H9 (cell line): ENCODE data around the gene AASDH. TPM values are rescaled to one million over a fixed set of nuclear protein-coding genes. Genes with fewer than 3 reads are reported as not detected.

Source experiments
- DNase-seq: peaks from one replicate; pipeline ENCODE4 v3.0.0-alpha.2; 2017
- H2AFZ ChIP-seq: one replicate; pipeline ENCODE4 v1.6.1; 2013; ENCODE audit warnings: mild to moderate bottlenecking, low read length, control low read depth, moderate library complexity
- H2AK5ac ChIP-seq: 2 replicates; pipeline ENCODE4 v1.6.1; 2013; ENCODE audit warnings: low read length, control low read depth, mixed read lengths; ENCODE audit not compliant: insufficient read length
- H2BK120ac ChIP-seq: one replicate; pipeline ENCODE4 v1.6.1; 2013; ENCODE audit warnings: low read depth, mild to moderate bottlenecking, low read length, control low read depth, inconsistent platforms; ENCODE audit not compliant: poor library complexity, severe bottlenecking
- H2BK12ac ChIP-seq: 2 replicates; pipeline ENCODE4 v1.6.1; 2013; ENCODE audit warnings: low read length, control low read depth, mixed read lengths, low read depth; ENCODE audit not compliant: insufficient read length
- H2BK15ac ChIP-seq: 2 replicates; pipeline ENCODE4 v1.6.1; 2013; ENCODE audit warnings: low read depth, low read length, control low read depth
- H2BK20ac ChIP-seq: one replicate; pipeline ENCODE4 v1.6.1; 2013; ENCODE audit warnings: low read depth, mild to moderate bottlenecking, low read length, control low read depth, inconsistent platforms; ENCODE audit not compliant: poor library complexity, severe bottlenecking
- H2BK5ac ChIP-seq: 2 replicates; pipeline ENCODE4 v1.6.1; 2013; ENCODE audit warnings: low read length, control low read depth, mixed read lengths; ENCODE audit not compliant: insufficient read length
- H3K14ac ChIP-seq: 2 replicates; pipeline ENCODE4 v1.6.1; 2013; ENCODE audit warnings: low read length, control low read depth; ENCODE audit not compliant: insufficient read depth
- H3K18ac ChIP-seq: 2 replicates; pipeline ENCODE4 v1.6.1; 2013; ENCODE audit warnings: low read depth, mild to moderate bottlenecking, mixed read lengths, low read length, control low read depth; ENCODE audit not compliant: insufficient read length
- H3K23ac ChIP-seq: 2 replicates; pipeline ENCODE4 v1.6.1; 2013; ENCODE audit warnings: low read length, control low read depth, mixed read lengths, low read depth; ENCODE audit not compliant: insufficient read length
- H3K23me2 ChIP-seq: 2 replicates; pipeline ENCODE4 v1.6.1; 2013; ENCODE audit warnings: low read depth, mild to moderate bottlenecking, mixed read lengths, low read length, control low read depth; ENCODE audit not compliant: insufficient read length, poor library complexity, severe bottlenecking
- H3K27ac ChIP-seq: 2 replicates; pipeline ENCODE4 v1.5.1; 2013; ENCODE audit warnings: low read length, control low read depth, mixed read lengths, low read depth; ENCODE audit not compliant: insufficient read length
- H3K27me3 ChIP-seq: 2 replicates; pipeline ENCODE4 v1.6.1; 2013; ENCODE audit warnings: low read length, control low read depth, inconsistent platforms; ENCODE audit not compliant: insufficient read depth
- H3K4ac ChIP-seq: 2 replicates; pipeline ENCODE4 v1.6.1; 2013; ENCODE audit warnings: low read depth, mild to moderate bottlenecking, control low read depth, inconsistent platforms, low read length, moderate library complexity
- H3K4me1 ChIP-seq: 2 replicates; pipeline ENCODE4 v1.6.1; 2013; ENCODE audit warnings: low read length, control low read depth, inconsistent platforms; ENCODE audit not compliant: insufficient read depth
- H3K4me2 ChIP-seq: 2 replicates; pipeline ENCODE4 v1.6.1; 2013; ENCODE audit warnings: low read length, control low read depth, mixed read lengths; ENCODE audit not compliant: insufficient read length, insufficient read depth
- H3K56ac ChIP-seq: 2 replicates; pipeline ENCODE4 v1.6.1; 2013; ENCODE audit warnings: low read depth, mild to moderate bottlenecking, mixed read lengths, low read length, control low read depth; ENCODE audit not compliant: insufficient read length
- H3K79me1 ChIP-seq: 2 replicates; pipeline ENCODE4 v1.6.1; 2013; ENCODE audit warnings: low read depth, mild to moderate bottlenecking, moderate library complexity, low read length, control low read depth, inconsistent platforms; ENCODE audit not compliant: insufficient read depth, poor library complexity, severe bottlenecking
- H3K79me2 ChIP-seq: 2 replicates; pipeline ENCODE4 v1.6.1; 2013; ENCODE audit warnings: low read length, control low read depth, inconsistent platforms; ENCODE audit not compliant: insufficient read depth
- H3K9ac ChIP-seq: 2 replicates; pipeline ENCODE4 v1.6.1; 2013; ENCODE audit warnings: low read length, control low read depth, mixed read lengths; ENCODE audit not compliant: insufficient read length; ENCODE audit errors: extremely low read depth
- H3K9me3 ChIP-seq: one replicate; pipeline ENCODE4 v1.6.1; 2013; ENCODE audit warnings: low read depth, low read length, inconsistent platforms; ENCODE audit not compliant: control insufficient read depth
- H3T11ph ChIP-seq: one replicate; pipeline ENCODE4 v1.6.1; 2013; ENCODE audit warnings: mild to moderate bottlenecking, low read length, control low read depth, inconsistent platforms
- H4K20me1 ChIP-seq: one replicate; pipeline ENCODE4 v1.6.1; 2013; ENCODE audit not compliant: control insufficient read depth, insufficient read length, insufficient read depth
- H4K5ac ChIP-seq: 2 replicates; pipeline ENCODE4 v1.6.1; 2013; ENCODE audit warnings: low read depth, mild to moderate bottlenecking, mixed read lengths, low read length, control low read depth; ENCODE audit not compliant: insufficient read length
- H4K8ac ChIP-seq: replicated peaks from 2 replicates; pipeline ENCODE4 v1.6.1; 2013; ENCODE audit warnings: low read length, control low read depth, mixed read lengths, low read depth; ENCODE audit not compliant: insufficient read length
- H4K91ac ChIP-seq: 2 replicates; pipeline ENCODE4 v1.6.1; 2013; ENCODE audit warnings: low read depth, mild to moderate bottlenecking, moderate library complexity, mixed read lengths, low read length, control low read depth; ENCODE audit not compliant: insufficient read length
- H3K27ac Mint-ChIP-seq, 3 experiments: 2 replicates in 2 of 3; 3 replicates in 1 of 3; pipeline ENCODE4 v1.8.0; 2020 to 2021; ENCODE audit warnings: mixed read lengths in 3 of 3, mild to moderate bottlenecking in 1 of 3, moderate library complexity in 1 of 3
- H3K27me3 Mint-ChIP-seq: 2 replicates; pipeline ENCODE4 v1.8.0; 2021; ENCODE audit warnings: low read depth, mild to moderate bottlenecking, moderate library complexity, mixed read lengths
- H3K36me3 Mint-ChIP-seq, 3 experiments: 2 replicates in 2 of 3; 3 replicates in 1 of 3; pipeline ENCODE4 v1.8.0; 2020 to 2021; ENCODE audit warnings: low read depth in 3 of 3, mixed read lengths in 3 of 3; ENCODE audit not compliant: insufficient read depth in 1 of 3
- H3K4me1 Mint-ChIP-seq, 2 experiments: 2 replicates each; pipeline ENCODE4 v1.8.0; 2020; ENCODE audit warnings: mixed read lengths in 2 of 2
- H3K4me3 Mint-ChIP-seq, 2 experiments: 2 replicates in 1 of 2; 3 replicates in 1 of 2; pipeline ENCODE4 v1.8.0; 2020 to 2021; ENCODE audit warnings: mild to moderate bottlenecking in 2 of 2, mixed read lengths in 2 of 2, moderate library complexity in 1 of 2
- H3K9me3 Mint-ChIP-seq, 2 experiments: 2 replicates in 1 of 2; 3 replicates in 1 of 2; pipeline ENCODE4 v1.8.0; 2020; ENCODE audit warnings: mild to moderate bottlenecking in 2 of 2, mixed read lengths in 2 of 2, moderate library complexity in 1 of 2
- WGBS: extraction: QIAGEN DNeasy Blood & Tissue Kit; methylation state at CpG from one replicate; pipeline ENCODE4 v1.1.7; 2013; ENCODE audit warnings: missing lambda C conversion rate, low lambda C conversion rate, mixed read lengths; ENCODE audit not compliant: insufficient read length; ENCODE audit errors: extremely low coverage; 5-methylcytosine and 5-hydroxymethylcytosine counted together
- total RNA-seq: library from RNA; stranded (reverse); gene quantifications from 2 replicates; pipeline ENCODE4 v1.2.1, GENCODE V29; 2021
- TF ChIP-seq, protein P1 (sequence below): fragments of 200-600 bp; sonication (generic); conservative IDR thresholded peaks from 3 replicates; pipeline ENCODE4 v1.8.0; 2021; ENCODE audit warnings: antibody characterized with exemption, mild to moderate bottlenecking

AASDH gene
- total RNA-seq, 1 experiment from 2014 or later: 12.9 TPM

DNA sequence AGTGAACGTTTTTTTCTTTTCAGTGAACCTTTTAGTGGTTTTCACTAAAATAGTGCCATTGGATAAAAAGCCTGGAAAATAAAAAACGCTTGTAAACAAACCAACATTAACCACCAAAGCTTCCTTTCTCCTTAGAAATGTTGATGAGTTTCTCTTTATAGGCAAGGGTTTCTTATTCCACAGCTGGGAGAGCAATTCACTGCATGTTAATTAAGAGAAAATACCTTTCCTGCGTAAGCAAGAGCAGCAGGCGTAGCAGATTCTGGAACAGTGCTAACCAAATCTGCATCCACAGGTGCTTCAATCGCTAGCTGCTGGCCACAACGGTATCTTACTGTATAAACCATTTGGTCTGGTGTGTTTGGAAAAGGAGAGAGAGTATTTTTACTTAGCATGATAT, 13.3 kb upstream of the AASDH start:
- H3K79me2 ChIP-seq: no peaks in the 10 kb centered on the region
- no peak overlapping the region for H3T11ph ChIP-seq
- peaks cover 3% of the 10 kb centered on the region for H3K79me1 ChIP-seq
- H4K91ac ChIP-seq: no peak overlapping the region
- TF ChIP-seq, protein P1, sequence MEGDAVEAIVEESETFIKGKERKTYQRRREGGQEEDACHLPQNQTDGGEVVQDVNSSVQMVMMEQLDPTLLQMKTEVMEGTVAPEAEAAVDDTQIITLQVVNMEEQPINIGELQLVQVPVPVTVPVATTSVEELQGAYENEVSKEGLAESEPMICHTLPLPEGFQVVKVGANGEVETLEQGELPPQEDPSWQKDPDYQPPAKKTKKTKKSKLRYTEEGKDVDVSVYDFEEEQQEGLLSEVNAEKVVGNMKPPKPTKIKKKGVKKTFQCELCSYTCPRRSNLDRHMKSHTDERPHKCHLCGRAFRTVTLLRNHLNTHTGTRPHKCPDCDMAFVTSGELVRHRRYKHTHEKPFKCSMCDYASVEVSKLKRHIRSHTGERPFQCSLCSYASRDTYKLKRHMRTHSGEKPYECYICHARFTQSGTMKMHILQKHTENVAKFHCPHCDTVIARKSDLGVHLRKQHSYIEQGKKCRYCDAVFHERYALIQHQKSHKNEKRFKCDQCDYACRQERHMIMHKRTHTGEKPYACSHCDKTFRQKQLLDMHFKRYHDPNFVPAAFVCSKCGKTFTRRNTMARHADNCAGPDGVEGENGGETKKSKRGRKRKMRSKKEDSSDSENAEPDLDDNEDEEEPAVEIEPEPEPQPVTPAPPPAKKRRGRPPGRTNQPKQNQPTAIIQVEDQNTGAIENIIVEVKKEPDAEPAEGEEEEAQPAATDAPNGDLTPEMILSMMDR: no peak
- no peak overlapping the region for H3K4me2 ChIP-seq
- Mint-ChIP-seq H3K4me3 (no peak overlapping the region), H3K4me1 (peaks cover 18 to 21% of the 10 kb centered on the region in 2 experiments), H3K27me3 (no peaks in the 10 kb centered on the region), H3K9me3 (no peaks in the 10 kb centered on the region), H3K36me3 (peaks cover 24 to 79% (median 53%) of the 10 kb centered on the region in 3 experiments; a peak in 6 of 7 replicates), H3K27ac (peak overlapping the region; percentile 54 to 97 (median 94); a peak in 6 of 7 replicates)
- no peak overlapping the region for H2AFZ ChIP-seq
- no peak overlapping the region for H2BK5ac ChIP-seq
- WGBS: no CpG with 5 or more reads among the region's 6 CpGs
- H3K27me3 ChIP-seq: no peaks in the 10 kb centered on the region
- no peak overlapping the region for H3K23ac ChIP-seq
- H4K20me1 ChIP-seq: no peaks in the 10 kb centered on the region
- no peak overlapping the region for H2BK15ac ChIP-seq
- no peak overlapping the region for H3K9ac ChIP-seq
- no peak overlapping the region for H2AK5ac ChIP-seq
- DNase-seq: peak; percentile 43
- no peak overlapping the region for H3K18ac ChIP-seq
- H3K4me1 ChIP-seq: no peaks in the 10 kb centered on the region
- no peak overlapping the region for H2BK20ac ChIP-seq
- H3K56ac ChIP-seq: no peak overlapping the region
- no peaks in the 10 kb centered on the region for H3K23me2 ChIP-seq
- peak overlapping the region; percentile 87 for H3K27ac ChIP-seq
- H3K9me3 ChIP-seq: no peaks in the 10 kb centered on the region
- H3K14ac ChIP-seq: no peak overlapping the region
- no peak overlapping the region for H3K4ac ChIP-seq
- no peak overlapping the region for H4K8ac ChIP-seq
- no peak overlapping the region for H2BK120ac ChIP-seq
- H4K5ac ChIP-seq: no peak overlapping the region
- no peak overlapping the region for H2BK12ac ChIP-seq
